Keratinocyte (primary cell): ENCODE results near the gene FBXL12. TPM values are rescaled to one million over a fixed set of nuclear protein-coding genes. Genes with fewer than 3 reads are reported as not detected.

Experiments used
- DNase-seq: peaks from one replicate; pipeline ENCODE4 v3.0.0-alpha.2; 2011; ENCODE audit warnings: low read depth, missing footprints, low spot score
- FAIRE-seq: peaks from 2 replicates; lab custom pipeline; 2011; peaks lifted over from hg19 to GRCh38; lab: Jason Lieb, UNC
- H2AFZ ChIP-seq: 2 replicates; pipeline ENCODE4 v1.6.0; 2012; ENCODE audit warnings: low read length, control low read depth, inconsistent platforms; ENCODE audit not compliant: control insufficient read depth
- H3K27ac ChIP-seq: 2 replicates; pipeline ENCODE4 v1.5.1; 2011; ENCODE audit warnings: low read length; ENCODE audit not compliant: control insufficient read depth, insufficient read depth
- H3K27me3 ChIP-seq: 3 replicates; pipeline ENCODE4 v1.6.0; 2011; ENCODE audit warnings: low read length; ENCODE audit not compliant: control insufficient read depth, insufficient read depth; ENCODE audit errors: extremely low read depth
- H3K36me3 ChIP-seq, 2 experiments: 2 replicates in 1 of 2; 3 replicates in 1 of 2; pipeline ENCODE4 v1.5.1; 2011; ENCODE audit warnings: low read length in 2 of 2, mild to moderate bottlenecking in 1 of 2; ENCODE audit not compliant: control insufficient read depth in 2 of 2, insufficient read depth in 2 of 2; ENCODE audit errors: extremely low read depth in 1 of 2
- H3K4me1 ChIP-seq: 3 replicates; pipeline ENCODE4 v1.5.1; 2011; ENCODE audit warnings: low read length; ENCODE audit not compliant: control insufficient read depth, insufficient read depth; ENCODE audit errors: extremely low read depth
- H3K4me2 ChIP-seq: 3 replicates; pipeline ENCODE4 v1.6.0; 2011; ENCODE audit warnings: low read depth, low read length; ENCODE audit not compliant: control insufficient read depth, insufficient read depth; ENCODE audit errors: extremely low read depth
- H3K4me3 ChIP-seq, 3 experiments: fragments of 200-600 bp in 1 of 3; sonication (generic) in 1 of 3; 2 replicates in 2 of 3; 3 replicates in 1 of 3; pipeline ENCODE4 v1.5.1; 2011 to 2016; ENCODE audit warnings: low read length in 3 of 3, mild to moderate bottlenecking in 3 of 3, control low read depth in 2 of 3, inconsistent platforms in 1 of 3, low read depth in 1 of 3, mixed read lengths in 1 of 3, mixed run types in 1 of 3, moderate library complexity in 1 of 3; ENCODE audit not compliant: control insufficient read depth in 2 of 3, insufficient read depth in 2 of 3; ENCODE audit errors: extremely low read depth in 1 of 3
- H3K79me2 ChIP-seq: 2 replicates; pipeline ENCODE4 v1.6.0; 2012; ENCODE audit warnings: low read length; ENCODE audit not compliant: control insufficient read depth, insufficient read depth
- H3K9ac ChIP-seq: 3 replicates; pipeline ENCODE4 v1.6.0; 2011; ENCODE audit warnings: low read length; ENCODE audit not compliant: control insufficient read depth, insufficient read depth; ENCODE audit errors: extremely low read depth
- H3K9me1 ChIP-seq: 3 replicates; pipeline ENCODE4 v1.6.0; 2011; ENCODE audit warnings: low read length; ENCODE audit not compliant: control insufficient read depth, insufficient read depth; ENCODE audit errors: extremely low read depth
- H3K9me3 ChIP-seq: 2 replicates; pipeline ENCODE4 v1.5.1; 2012; ENCODE audit warnings: low read depth, low read length; ENCODE audit not compliant: control insufficient read depth
- H4K20me1 ChIP-seq: 3 replicates; pipeline ENCODE4 v1.6.0; 2011; ENCODE audit warnings: low read length; ENCODE audit not compliant: control insufficient read depth, insufficient read depth; ENCODE audit errors: extremely low read depth
- EZH2 ChIP-seq: IDR thresholded peaks from one replicate; pipeline ENCODE4 v1.6.1; 2012; ENCODE audit warnings: inconsistent platforms, mild to moderate bottlenecking, low read length, moderate library complexity
- dilution Hi-C: fragments of 300-500 bp; cut with MboI; formaldehyde crosslinking; loops from one replicate; pipeline ENCODE4 v1.7.0; 2020; ENCODE audit warnings: low sequenced_read_pairs; ENCODE audit not compliant: extremely low pct_ligation_motif_present
- polyA plus RNA-seq, 5 experiments: library from polyadenylated mRNA; depleted of rRNA in 3 of 5; stranded (reverse) in 3 of 5; stranded (forward) in 1 of 5; unstranded in 1 of 5; fragments of >200 nt; gene quantifications; 1 replicate in 1 of 5; 2 replicates in 3 of 5; 3 replicates in 1 of 5; pipeline versions ENCODE4 v1.2.1 to v1.2.3, GENCODE V29; 2011 to 2012; ENCODE audit warnings: missing spikeins in 2 of 5, low read depth in 1 of 5, low replicate concordance in 1 of 5
- TF ChIP-seq, protein P1 (sequence below), 3 experiments: IDR thresholded peaks in 1 of 3; conservative IDR thresholded peaks in 1 of 3; optimal IDR thresholded peaks in 1 of 3; 2 replicates in 2 of 3; 3 replicates in 1 of 3; pipeline versions ENCODE3 to v1.5.1; 2011; ENCODE audit warnings: low read length in 3 of 3, mild to moderate bottlenecking in 3 of 3, moderate library complexity in 2 of 3, control low read depth in 1 of 3, inconsistent platforms in 1 of 3; ENCODE audit not compliant: insufficient read depth in 2 of 3; ENCODE audit errors: extremely low read depth in 1 of 3

FBXL12 gene
- polyA plus RNA-seq, 1 donor (not counting 4 experiments of a cell fraction or from before 2014, with no cell fraction given) = 12.6 TPM

DNA sequence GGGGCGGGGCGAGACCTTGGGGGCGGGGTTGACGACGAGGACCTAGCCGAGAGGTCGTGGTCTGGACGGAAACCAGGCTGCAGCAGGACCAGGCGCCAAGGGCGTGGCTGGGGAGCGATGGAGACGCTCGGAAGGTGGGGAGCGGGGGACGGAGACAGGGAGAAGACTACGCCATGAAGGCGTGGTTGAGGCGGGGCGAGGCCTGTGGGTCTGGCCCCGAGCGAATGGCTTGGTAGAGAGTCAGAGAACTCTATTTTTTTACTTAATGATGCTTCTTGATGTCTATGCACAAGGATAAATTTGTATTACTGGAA lies 674 bp upstream of the FBXL12 start:
- Histone ChIP-seq H3K9me3 (no peaks in the 10 kb centered on the region), H3K4me2 (peak overlapping the region; percentile 64), H3K79me2 (peaks cover 34% of the 10 kb centered on the region), H3K9me1 (no peaks in the 10 kb centered on the region), H3K27me3 (no peaks in the 10 kb centered on the region), H3K4me3 (peak overlapping the region in 2 of 3 experiments; percentile 17 to 54), H3K4me1 (peaks cover 15% of the 10 kb centered on the region), H2AFZ (peak overlapping the region; percentile 87), H3K27ac (peak overlapping the region; percentile 10), H3K9ac (no peak overlapping the region), H4K20me1 (no peaks in the 10 kb centered on the region), H3K36me3 (no peaks in the 10 kb centered on the region)
- FAIRE-seq = no peak
- TF ChIP-seq, protein P1, sequence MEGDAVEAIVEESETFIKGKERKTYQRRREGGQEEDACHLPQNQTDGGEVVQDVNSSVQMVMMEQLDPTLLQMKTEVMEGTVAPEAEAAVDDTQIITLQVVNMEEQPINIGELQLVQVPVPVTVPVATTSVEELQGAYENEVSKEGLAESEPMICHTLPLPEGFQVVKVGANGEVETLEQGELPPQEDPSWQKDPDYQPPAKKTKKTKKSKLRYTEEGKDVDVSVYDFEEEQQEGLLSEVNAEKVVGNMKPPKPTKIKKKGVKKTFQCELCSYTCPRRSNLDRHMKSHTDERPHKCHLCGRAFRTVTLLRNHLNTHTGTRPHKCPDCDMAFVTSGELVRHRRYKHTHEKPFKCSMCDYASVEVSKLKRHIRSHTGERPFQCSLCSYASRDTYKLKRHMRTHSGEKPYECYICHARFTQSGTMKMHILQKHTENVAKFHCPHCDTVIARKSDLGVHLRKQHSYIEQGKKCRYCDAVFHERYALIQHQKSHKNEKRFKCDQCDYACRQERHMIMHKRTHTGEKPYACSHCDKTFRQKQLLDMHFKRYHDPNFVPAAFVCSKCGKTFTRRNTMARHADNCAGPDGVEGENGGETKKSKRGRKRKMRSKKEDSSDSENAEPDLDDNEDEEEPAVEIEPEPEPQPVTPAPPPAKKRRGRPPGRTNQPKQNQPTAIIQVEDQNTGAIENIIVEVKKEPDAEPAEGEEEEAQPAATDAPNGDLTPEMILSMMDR (optimal IDR thresholded peaks at IDR 0.05 in 1 of 3, IDR thresholded peaks at IDR 0.05 in 1 of 3, conservative IDR thresholded peaks at IDR 0.05 in 1 of 3; ENCODE audit: extremely low read depth in 1 of 3, insufficient read depth in 2 of 3, low read length in 3 of 3) = no peak
- no peak for TF ChIP-seq EZH2
- DNase-seq = no peak
- dilution Hi-C loops = no loop called here

DNA sequence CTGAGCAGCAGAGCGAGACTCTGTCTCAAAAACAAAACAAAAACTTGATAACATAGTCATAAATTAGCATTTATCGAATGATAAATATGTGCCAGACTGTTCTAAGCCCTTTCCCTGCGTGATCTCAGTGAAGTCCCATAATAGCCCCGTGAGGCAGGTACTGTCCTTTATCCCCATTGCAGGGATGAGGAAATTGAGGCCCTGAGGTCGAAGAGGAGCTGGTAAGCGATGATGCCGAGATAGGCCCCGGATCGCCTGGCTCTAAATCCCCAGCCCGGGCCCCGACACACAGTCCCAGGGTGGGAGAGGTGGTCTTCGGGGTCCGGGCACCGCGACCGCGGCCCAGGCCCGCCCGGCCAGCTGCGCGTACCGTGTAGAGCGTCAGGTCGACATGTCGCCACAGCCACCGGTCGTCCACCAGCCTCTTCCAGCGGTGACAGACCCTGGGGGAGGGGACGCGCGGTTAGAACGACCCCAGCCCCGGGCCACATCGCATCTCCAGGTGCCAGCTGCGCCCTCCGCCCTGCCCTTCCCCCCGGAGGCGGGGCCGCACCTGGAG lies 625 bp downstream of the FBXL12 start:
- dilution Hi-C loops = no loop called here
- no peak for DNase-seq
- no peak for FAIRE-seq
- H3K27ac ChIP-seq = peak overlapping the region; percentile 93
- no peaks in the 10 kb centered on the region for H4K20me1 ChIP-seq
- peak overlapping the region; percentile 95 for H3K9ac ChIP-seq
- H3K4me3 ChIP-seq = peak overlapping the region; percentile 83 to 98 (median 91)
- no peaks in the 10 kb centered on the region for H3K36me3 ChIP-seq
- H2AFZ ChIP-seq = peak overlapping the region; percentile 94
- H3K79me2 ChIP-seq = peaks cover 36% of the 10 kb centered on the region
- TF ChIP-seq, protein P1 (optimal IDR thresholded peaks at IDR 0.05 in 1 of 3, IDR thresholded peaks at IDR 0.05 in 1 of 3, conservative IDR thresholded peaks at IDR 0.05 in 1 of 3; ENCODE audit: extremely low read depth in 1 of 3, insufficient read depth in 2 of 3, low read length in 3 of 3) = no peak
- TF ChIP-seq EZH2 = no peak
- H3K4me1 ChIP-seq = peaks cover 15% of the 10 kb centered on the region
- H3K27me3 ChIP-seq = no peaks in the 10 kb centered on the region
- H3K4me2 ChIP-seq = peak overlapping the region; percentile 95
- H3K9me1 ChIP-seq = no peaks in the 10 kb centered on the region
- H3K9me3 ChIP-seq = no peaks in the 10 kb centered on the region
